ENCODE data around the gene PANK4.
A peak's percentile ranks its signal among the peaks of the same experiment; 100 is the strongest.
"Not testable (repeated sequence)": the region's sequence is repeated elsewhere in the genome, so short reads cannot be mapped to it uniquely, and the experiment has no call there.

PANK4 gene

DNA sequence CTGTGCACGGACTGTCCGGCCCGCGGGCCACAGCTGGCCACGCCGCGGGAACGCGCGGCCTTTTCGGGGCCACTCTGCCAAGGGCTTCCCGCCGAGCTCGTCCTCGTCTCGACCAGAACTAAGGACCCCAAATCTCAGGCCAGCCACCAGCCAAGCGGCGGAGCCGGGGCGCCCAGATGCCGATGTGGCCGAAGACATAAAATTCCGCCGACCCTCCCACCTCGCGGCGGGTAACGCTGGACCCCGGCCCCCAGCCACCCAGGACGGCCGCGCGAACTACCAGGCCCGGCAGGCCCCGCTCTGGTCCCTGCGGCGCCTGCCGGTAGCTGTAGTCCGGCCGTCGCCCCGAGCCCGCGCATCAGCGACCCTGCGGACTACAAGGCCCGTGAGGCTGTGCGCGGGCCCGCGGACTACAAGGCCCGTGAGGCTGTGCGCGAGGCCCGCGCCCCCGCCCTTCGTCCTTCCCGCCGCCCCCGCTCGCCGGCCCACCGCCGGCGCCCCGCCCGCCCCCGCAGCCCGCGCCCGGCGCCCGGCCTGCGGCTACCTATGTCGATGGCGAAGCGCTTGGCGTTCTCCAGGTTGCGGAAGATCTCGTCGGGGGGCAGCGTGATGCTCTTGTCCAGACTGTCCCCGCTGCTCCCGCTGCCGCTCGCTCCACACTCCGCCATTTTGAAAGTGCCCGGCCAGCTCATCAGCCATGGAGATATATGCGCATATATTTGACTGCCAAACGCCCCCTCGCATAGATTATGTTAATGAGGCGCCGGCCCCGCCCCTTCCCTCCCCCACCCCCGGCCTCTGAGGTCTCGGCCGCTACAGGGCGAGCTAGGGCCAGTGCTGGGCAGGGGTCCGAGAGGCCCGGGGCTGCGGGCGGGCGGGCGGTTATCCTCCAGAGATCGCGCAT is at the start of gene PANK4:
Gene PANK4, minus strand, starts transcription at position 677 of the 904 bp plus-strand sequence. Its CDS starts 9 bp downstream, at position 668.
- DNase-seq (ENCODE audit: low read depth), result peak; percentile 68
- TF ChIP-seq, protein P1, sequence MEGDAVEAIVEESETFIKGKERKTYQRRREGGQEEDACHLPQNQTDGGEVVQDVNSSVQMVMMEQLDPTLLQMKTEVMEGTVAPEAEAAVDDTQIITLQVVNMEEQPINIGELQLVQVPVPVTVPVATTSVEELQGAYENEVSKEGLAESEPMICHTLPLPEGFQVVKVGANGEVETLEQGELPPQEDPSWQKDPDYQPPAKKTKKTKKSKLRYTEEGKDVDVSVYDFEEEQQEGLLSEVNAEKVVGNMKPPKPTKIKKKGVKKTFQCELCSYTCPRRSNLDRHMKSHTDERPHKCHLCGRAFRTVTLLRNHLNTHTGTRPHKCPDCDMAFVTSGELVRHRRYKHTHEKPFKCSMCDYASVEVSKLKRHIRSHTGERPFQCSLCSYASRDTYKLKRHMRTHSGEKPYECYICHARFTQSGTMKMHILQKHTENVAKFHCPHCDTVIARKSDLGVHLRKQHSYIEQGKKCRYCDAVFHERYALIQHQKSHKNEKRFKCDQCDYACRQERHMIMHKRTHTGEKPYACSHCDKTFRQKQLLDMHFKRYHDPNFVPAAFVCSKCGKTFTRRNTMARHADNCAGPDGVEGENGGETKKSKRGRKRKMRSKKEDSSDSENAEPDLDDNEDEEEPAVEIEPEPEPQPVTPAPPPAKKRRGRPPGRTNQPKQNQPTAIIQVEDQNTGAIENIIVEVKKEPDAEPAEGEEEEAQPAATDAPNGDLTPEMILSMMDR (IDR thresholded peaks at IDR 0.05; ENCODE audit: control insufficient read depth, insufficient read depth, low read depth, low read length, missing control alignments), result no peak
- peak within 1 kb of the TSS; percentile 77 for H3K4me3 ChIP-seq (ENCODE audit: control insufficient read depth, low read depth, low read length)

DNA sequence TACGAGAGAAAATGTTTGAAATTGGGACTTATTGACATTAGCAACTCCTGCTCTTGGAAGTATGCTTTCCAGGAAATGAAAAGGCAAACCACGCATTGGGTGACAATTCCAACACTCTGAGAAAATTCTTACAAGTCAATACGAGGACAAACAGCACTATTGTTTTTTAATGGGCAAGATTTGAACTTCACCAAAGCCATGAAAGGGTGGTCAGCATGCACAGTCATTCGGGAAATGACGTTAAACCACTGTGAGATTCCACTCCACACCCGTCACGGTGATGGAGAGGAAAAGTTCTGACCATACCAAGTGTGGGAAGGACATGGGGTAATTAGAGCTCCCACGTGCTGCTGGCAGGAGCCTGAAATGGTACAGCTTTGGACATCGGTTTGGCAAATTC is 48.0 kb upstream of the PANK4 start:
- TF ChIP-seq, protein P1 (IDR thresholded peaks at IDR 0.05; ENCODE audit: control insufficient read depth, insufficient read depth, low read depth, low read length, missing control alignments), result no peak
- H3K4me3 ChIP-seq (ENCODE audit: control insufficient read depth, low read depth, low read length), result no peak overlapping the region
- DNase-seq (ENCODE audit: low read depth), result no peak

DNA sequence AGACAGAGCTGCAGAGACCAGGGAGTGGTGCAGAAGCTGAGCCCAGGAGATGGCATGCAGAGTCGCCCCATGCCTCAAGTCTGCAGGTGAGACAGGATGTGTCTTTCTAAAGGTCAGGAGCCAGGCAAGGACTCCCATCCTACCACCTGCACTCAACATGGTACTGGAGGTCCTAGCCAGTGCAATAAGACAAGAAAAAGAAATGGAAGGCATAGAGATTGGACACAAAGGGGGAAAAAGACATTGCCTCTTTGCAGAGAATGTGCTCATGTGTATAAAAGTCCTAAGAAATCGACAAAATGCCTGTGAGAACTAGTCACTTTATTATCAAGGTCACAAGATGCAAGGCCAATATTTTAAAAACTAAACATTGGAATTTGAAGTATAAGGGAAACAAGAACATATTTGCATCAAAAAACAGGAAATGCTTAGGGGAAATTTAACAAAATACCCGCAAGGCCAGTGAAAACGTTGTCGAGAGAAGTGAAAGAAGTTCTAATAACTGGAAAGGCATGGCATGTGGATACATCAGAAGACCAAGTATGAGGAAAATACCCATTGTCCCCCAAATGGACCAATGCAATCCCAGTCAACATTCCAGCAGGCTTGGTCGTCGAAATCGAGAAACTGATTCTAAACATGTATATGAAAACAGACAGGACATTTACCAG is 47.0 kb upstream of the PANK4 start:
- DNase-seq (ENCODE audit: low read depth), result no peak
- TF ChIP-seq, protein P1 (IDR thresholded peaks at IDR 0.05; ENCODE audit: control insufficient read depth, insufficient read depth, low read depth, low read length, missing control alignments), result no peak
- no peak overlapping the region for H3K4me3 ChIP-seq (ENCODE audit: control insufficient read depth, low read depth, low read length)

GRCh38 chr1:2571348-2571747 is 45.0 kb upstream of the PANK4 start:
- no peak overlapping the region for H3K4me3 ChIP-seq (ENCODE audit: control insufficient read depth, low read depth, low read length)
- TF ChIP-seq, protein P1 (IDR thresholded peaks at IDR 0.05; ENCODE audit: control insufficient read depth, insufficient read depth, low read depth, low read length, missing control alignments), result no peak
- no peak for DNase-seq (ENCODE audit: low read depth)

DNA sequence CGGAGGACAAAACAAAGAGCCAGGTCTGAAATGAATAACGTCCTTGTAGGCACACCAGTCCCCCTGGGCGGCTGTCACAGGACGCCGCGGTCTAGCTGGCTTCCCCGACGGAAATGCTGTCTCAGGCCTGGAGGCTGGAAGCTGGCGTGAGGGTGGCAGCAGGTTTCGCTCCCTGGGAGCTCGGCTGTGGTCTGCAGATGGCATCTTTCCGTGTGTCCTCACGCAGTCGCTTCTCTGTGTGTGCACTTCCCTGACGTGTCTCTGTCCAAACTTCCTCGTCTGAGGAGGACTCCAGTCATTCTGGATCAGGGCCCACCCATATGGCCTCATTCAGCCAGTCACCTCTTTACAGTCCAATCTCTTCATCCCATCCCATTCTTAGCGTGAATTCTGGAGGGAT is 43.9 kb upstream of the PANK4 start:
- DNase-seq (ENCODE audit: low read depth), result no peak
- H3K4me3 ChIP-seq (ENCODE audit: control insufficient read depth, low read depth, low read length), result no peak overlapping the region

GRCh38 chr1:2569703-2570102 is 43.3 kb upstream of the PANK4 start:
- H3K4me3 ChIP-seq (ENCODE audit: control insufficient read depth, low read depth, low read length); DNase-seq (ENCODE audit: low read depth): not testable (repeated sequence)

More for the DNA sequence above, 43.9 kb upstream of the PANK4 start:
- TF ChIP-seq, protein P1 (IDR thresholded peaks at IDR 0.05; ENCODE audit: control insufficient read depth, insufficient read depth, low read depth, low read length, missing control alignments), result no peak

GRCh38 chr1:2569060-2569459 is 42.7 kb upstream of the PANK4 start:
- TF ChIP-seq, protein P1 (IDR thresholded peaks at IDR 0.05; ENCODE audit: control insufficient read depth, insufficient read depth, low read depth, low read length, missing control alignments), result no peak
- no peak overlapping the region for H3K4me3 ChIP-seq (ENCODE audit: control insufficient read depth, low read depth, low read length)
- no peak for DNase-seq (ENCODE audit: low read depth)

DNA sequence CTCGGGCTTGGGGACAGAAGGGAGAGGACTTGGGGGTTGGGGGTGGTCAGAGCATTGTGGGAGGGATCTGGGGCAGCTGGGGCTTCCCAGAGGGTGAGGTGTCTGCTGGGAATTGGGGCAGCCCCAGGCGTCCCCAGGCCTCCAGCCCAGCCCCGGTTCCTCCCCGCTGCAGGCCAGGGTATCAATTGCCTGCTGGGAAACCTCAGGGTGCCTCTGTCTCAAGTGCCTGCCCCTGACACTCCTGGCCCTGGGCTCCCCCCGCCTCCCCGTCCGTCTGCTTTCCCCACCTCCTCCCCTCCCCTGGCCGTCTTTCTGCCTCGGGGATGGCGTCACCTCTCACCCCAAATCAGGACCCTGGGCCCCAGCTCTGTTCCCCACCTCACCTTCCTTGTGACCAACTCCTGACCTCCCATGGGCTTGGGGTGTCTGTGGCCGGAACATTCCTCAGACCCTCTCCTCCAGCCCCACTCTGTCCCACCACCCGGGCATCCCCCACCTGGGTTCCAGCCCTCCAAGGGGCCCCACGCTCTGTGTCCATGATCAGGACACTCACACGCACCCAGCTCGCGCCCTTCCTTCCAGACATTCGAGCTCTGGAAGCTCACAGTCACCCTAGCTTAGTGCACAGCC is 41.9 kb upstream of the PANK4 start:
- not testable (repeated sequence) for H3K4me3 ChIP-seq (ENCODE audit: control insufficient read depth, low read depth, low read length); DNase-seq (ENCODE audit: low read depth)
